NCI-H2171 treated with DMSO at 0.1 percent for 48 hours (cell line): ENCODE measurements around the gene SMCHD1.
"Not testable (repeated sequence)": the region's sequence is repeated elsewhere in the genome, so short reads cannot be mapped to it uniquely, and the experiment has no call there.

ENCODE experiments used
- DNase-seq: peaks from one replicate; lab custom pipeline; 2025; lab: John Stamatoyannopoulos, UW

Gene SMCHD1

GRCh38 chr18:2814928-2815327 is 159.4 kb downstream of the SMCHD1 start:
- DNase-seq: no peak

GRCh38 chr18:2818281-2818680 is 162.8 kb downstream of the SMCHD1 start:
- no peak for DNase-seq

- DNase-seq: no peak
Measured at GRCh38 chr18:2821695-2822094, 166.2 kb downstream of the SMCHD1 start.

- no peak for DNase-seq
Measured at GRCh38 chr18:2822213-2822921, 166.8 kb downstream of the SMCHD1 start.

GRCh38 chr18:2823202-2823601 is 167.7 kb downstream of the SMCHD1 start:
- no peak for DNase-seq

GRCh38 chr18:2823966-2824365 is 168.4 kb downstream of the SMCHD1 start:
- DNase-seq: no peak

GRCh38 chr18:2824865-2825264 is 169.3 kb downstream of the SMCHD1 start:
- no peak for DNase-seq

- no peak for DNase-seq
Measured at GRCh38 chr18:2825613-2826175, 170.2 kb downstream of the SMCHD1 start.

GRCh38 chr18:2826581-2826980 is 171.1 kb downstream of the SMCHD1 start:
- DNase-seq: no peak

- DNase-seq: no peak
Measured at GRCh38 chr18:2827061-2827460, 171.5 kb downstream of the SMCHD1 start.

- DNase-seq: not testable (repeated sequence)
Measured at GRCh38 chr18:2836118-2836517, 180.6 kb downstream of the SMCHD1 start.

- not testable (repeated sequence) for DNase-seq
Measured at GRCh38 chr18:2837290-2837689, 181.8 kb downstream of the SMCHD1 start.

GRCh38 chr18:2839202-2839601 is 183.7 kb downstream of the SMCHD1 start:
- no peak for DNase-seq

- DNase-seq: no peak
Measured at GRCh38 chr18:2840521-2840920, 185.0 kb downstream of the SMCHD1 start.

GRCh38 chr18:2843146-2843545 is 187.6 kb downstream of the SMCHD1 start:
- DNase-seq: no peak

GRCh38 chr18:2845172-2845571 is 189.6 kb downstream of the SMCHD1 start:
- no peak for DNase-seq

GRCh38 chr18:2846636-2847316 is 191.2 kb downstream of the SMCHD1 start, which contains the start of gene EMILIN2:
Gene EMILIN2 (plus strand): TSS chr18:2847006. CDS start chr18:2847189, 183 bp downstream.
- DNase-seq: no peak

GRCh38 chr18:2847317-2848246 is 192.1 kb downstream of the SMCHD1 start:
- DNase-seq: no peak

- DNase-seq: no peak
Measured at GRCh38 chr18:2848247-2849246, 193.0 kb downstream of the SMCHD1 start.

GRCh38 chr18:2850816-2851215 is 195.3 kb downstream of the SMCHD1 start:
- DNase-seq: no peak

GRCh38 chr18:2851771-2852170 is 196.2 kb downstream of the SMCHD1 start:
- no peak for DNase-seq
